Activated CD8-positive, alpha-beta T cell treated with anti-CD3 and anti-CD28 coated beads, Interleukin-2, amount 10 ng/mL, durations not matched to agents 7 days and 5 days (primary cell): ENCODE data around the gene TM9SF4. TPM values are rescaled to one million over a fixed set of nuclear protein-coding genes. Genes with fewer than 3 reads are reported as not detected.
"Not testable (repeated sequence)": the region's sequence is repeated elsewhere in the genome, so short reads cannot be mapped to it uniquely, and the experiment has no call there.

Source experiments
- ATAC-seq: fragments of 150-1000 bp; cut with Tn5 transposase; one replicate; pipeline ENCODE4 v1.10.0; 2021; ENCODE audit warnings: moderate library complexity
- CTCF ChIA-PET: fragments of 350-600 bp; sonication (Branson Sonifier 250); formaldehyde crosslinking; loops from one replicate; lab custom pipeline; 2021; ENCODE audit warnings: antibody characterized with exemption; lab: Charles Lee
- POLR2A ChIA-PET: fragments of 350-600 bp; sonication (Branson Sonifier 250); formaldehyde crosslinking; loops from one replicate; lab custom pipeline; 2021; ENCODE audit warnings: antibody characterized with exemption; lab: Charles Lee
- DNase-seq: peaks from one replicate; pipeline ENCODE4 v3.0.0-alpha.2; 2020
- H3K27ac Mint-ChIP-seq: one replicate; pipeline ENCODE4 v1.8.0; 2021; ENCODE audit warnings: mild to moderate bottlenecking, mixed read lengths
- H3K27me3 Mint-ChIP-seq: one replicate; pipeline ENCODE4 v1.8.0; 2021; ENCODE audit warnings: low read depth, mixed read lengths
- H3K36me3 Mint-ChIP-seq: one replicate; pipeline ENCODE4 v1.8.0; 2021; ENCODE audit warnings: low read depth, mixed read lengths
- H3K4me1 Mint-ChIP-seq: one replicate; pipeline ENCODE4 v1.8.0; 2021; ENCODE audit warnings: low read depth, mixed read lengths
- H3K4me3 Mint-ChIP-seq: one replicate; pipeline ENCODE4 v1.8.0; 2021; ENCODE audit warnings: mild to moderate bottlenecking, mixed read lengths
- H3K9me3 Mint-ChIP-seq: one replicate; pipeline ENCODE4 v1.8.0; 2022; ENCODE audit warnings: mixed read lengths; ENCODE audit not compliant: insufficient read depth
- total RNA-seq, 2 experiments: library from RNA; stranded (reverse); gene quantifications; one replicate each; pipeline ENCODE4 v1.2.3, GENCODE V29; 2021

The TM9SF4 gene
- total RNA-seq, 2 experiments from 2014 or later, result 29.8 to 30.4 TPM

- CTCF ChIA-PET, result no interaction called here
- Mint-ChIP-seq H3K36me3 (peaks cover 56% of the 10 kb centered on the region), H3K4me3 (no peak overlapping the region), H3K27me3 (no peaks in the 10 kb centered on the region), H3K4me1 (peaks cover 2% of the 10 kb centered on the region), H3K9me3 (no peaks in the 10 kb centered on the region), H3K27ac (no peak overlapping the region)
- DNase-seq, result no peak
- ATAC-seq, result no peak
- POLR2A ChIA-PET, result interaction anchor here (0.8 kb wide), 1 partner anchor 30 kb away, joined by 3 read pairs; no protein-coding TSS in a partner anchor
Observed at GRCh38 chr20:32163951-32164350, 54.4 kb downstream of the TM9SF4 start.

DNA sequence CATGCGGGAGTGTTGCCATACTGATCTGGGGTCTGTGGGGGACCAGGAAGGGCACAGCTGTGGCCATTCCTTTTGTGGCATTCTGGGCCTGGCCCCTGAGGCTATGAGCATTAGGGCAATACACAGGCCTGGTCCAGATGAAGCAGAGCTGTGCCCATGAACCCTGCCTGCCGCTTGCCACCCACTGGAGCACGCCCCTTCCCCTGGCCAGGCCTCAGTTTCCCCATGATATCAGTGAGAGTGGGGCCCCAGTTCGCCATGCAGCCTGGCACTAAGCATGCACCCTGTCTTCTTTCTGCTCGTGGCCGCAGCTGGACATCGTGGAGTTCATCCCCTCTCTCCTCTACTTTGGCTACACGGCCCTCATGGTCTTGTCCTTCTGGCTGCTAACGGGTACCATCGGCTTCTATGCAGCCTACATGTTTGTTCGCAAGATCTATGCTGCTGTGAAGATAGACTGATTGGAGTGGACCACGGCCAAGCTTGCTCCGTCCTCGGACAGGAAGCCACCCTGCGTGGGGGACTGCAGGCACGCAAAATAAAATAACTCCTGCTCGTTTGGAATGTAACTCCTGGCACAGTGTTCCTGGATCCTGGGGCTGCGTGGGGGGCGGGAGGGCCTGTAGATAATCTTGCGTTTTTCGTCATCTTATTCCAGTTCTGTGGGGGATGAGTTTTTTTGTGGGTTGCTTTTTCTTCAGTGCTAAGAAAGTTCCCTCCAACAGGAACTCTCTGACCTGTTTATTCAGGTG lies 55.6 kb downstream of the TM9SF4 start:
- DNase-seq (no peak), ATAC-seq (no peak)
- no peak overlapping the region for H3K27ac Mint-ChIP-seq

DNA sequence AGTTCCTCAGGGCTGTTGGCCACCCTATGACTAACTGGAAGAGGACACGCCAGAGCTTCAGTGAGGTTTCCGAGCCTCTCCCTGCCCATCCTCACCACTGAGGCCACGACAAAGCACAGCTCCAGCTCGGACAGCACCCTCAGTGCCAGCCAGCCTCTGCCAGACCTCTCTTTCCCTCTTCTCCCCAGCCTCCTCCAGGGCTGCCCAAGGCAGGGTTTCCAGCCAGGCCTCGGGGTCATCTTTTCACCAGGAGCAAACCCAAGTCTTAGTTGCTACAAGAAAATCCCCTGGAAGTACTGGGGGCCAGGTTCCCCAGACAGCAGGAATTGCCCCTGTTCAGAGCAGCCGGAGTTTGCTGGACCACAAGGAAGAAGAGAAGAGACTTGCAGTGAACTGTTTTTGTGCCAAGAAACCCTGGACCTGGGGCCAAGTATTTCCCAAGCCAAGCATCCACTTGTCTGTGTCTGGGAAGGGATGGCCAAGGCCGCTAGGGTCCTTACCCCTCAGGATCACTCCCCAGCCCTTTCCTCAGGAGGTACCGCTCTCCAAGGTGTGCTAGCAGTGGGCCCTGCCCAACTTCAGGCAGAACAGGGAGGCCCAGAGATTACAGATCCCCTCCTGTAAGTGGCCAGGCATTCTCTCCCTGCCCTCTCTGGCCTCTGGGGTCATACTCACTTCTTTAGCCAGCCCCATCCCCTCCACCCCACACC lies 56.5 kb downstream of the TM9SF4 start:
- peaks cover 40% of the 10 kb centered on the region for H3K36me3 Mint-ChIP-seq
- no peaks in the 10 kb centered on the region for H3K27me3 Mint-ChIP-seq
- H3K9me3 Mint-ChIP-seq, result no peaks in the 10 kb centered on the region
- no peak overlapping the region for H3K4me3 Mint-ChIP-seq
- POLR2A ChIA-PET, result no interaction called here
- DNase-seq (no peak), ATAC-seq (no peak)
- H3K4me1 Mint-ChIP-seq, result peaks cover 2% of the 10 kb centered on the region
- CTCF ChIA-PET, result no interaction called here
- H3K27ac Mint-ChIP-seq, result no peak overlapping the region

More for the DNA sequence above, 55.6 kb downstream of the TM9SF4 start:
- Mint-ChIP-seq H3K9me3 (no peaks in the 10 kb centered on the region), H3K4me1 (peaks cover 2% of the 10 kb centered on the region), H3K27me3 (no peaks in the 10 kb centered on the region), H3K36me3 (peaks cover 46% of the 10 kb centered on the region), H3K4me3 (no peak overlapping the region)
- ChIA-PET CTCF (no interaction called here), POLR2A (interaction anchor here (0.8 kb wide), 1 partner anchor 28 kb away, joined by 3 read pairs; no protein-coding TSS in a partner anchor)

DNA sequence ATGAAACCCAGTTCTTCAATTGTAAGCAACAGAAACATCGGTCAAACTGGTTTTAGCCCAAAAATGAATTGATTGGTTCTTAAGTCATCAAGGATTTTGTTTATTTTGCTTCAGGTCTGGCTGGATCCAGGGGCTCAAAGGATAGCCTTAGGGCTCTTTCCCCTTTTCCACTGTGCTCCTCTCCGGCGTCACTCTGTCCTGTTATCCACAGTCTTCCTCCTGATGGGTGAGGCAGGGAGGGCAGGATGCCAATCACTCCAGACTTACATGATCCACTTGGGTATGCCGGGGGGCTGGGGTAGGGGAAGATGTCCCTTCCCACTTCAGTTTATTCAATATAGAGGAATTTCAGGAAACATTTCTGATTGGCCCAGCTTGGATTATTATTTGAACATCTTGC lies 58.0 kb downstream of the TM9SF4 start:
- ChIA-PET POLR2A (no interaction called here), CTCF (no interaction called here)
- no peaks in the 10 kb centered on the region for H3K9me3 Mint-ChIP-seq
- no peak overlapping the region for H3K4me3 Mint-ChIP-seq
- DNase-seq, result no peak
- no peak for ATAC-seq
- no peak overlapping the region for H3K27ac Mint-ChIP-seq
- H3K27me3 Mint-ChIP-seq, result no peaks in the 10 kb centered on the region
- H3K36me3 Mint-ChIP-seq, result peaks cover 25% of the 10 kb centered on the region
- peaks cover 2% of the 10 kb centered on the region for H3K4me1 Mint-ChIP-seq

- ChIA-PET CTCF (no interaction called here), POLR2A (no interaction called here)
- Mint-ChIP-seq H3K4me3 (no peak overlapping the region), H3K36me3 (peaks cover 24% of the 10 kb centered on the region), H3K27ac (no peak overlapping the region), H3K27me3 (no peaks in the 10 kb centered on the region), H3K4me1 (peaks cover 2% of the 10 kb centered on the region), H3K9me3 (no peaks in the 10 kb centered on the region)
- ATAC-seq (no peak), DNase-seq (no peak)
Observed at GRCh38 chr20:32168184-32168910, 58.8 kb downstream of the TM9SF4 start.

DNA sequence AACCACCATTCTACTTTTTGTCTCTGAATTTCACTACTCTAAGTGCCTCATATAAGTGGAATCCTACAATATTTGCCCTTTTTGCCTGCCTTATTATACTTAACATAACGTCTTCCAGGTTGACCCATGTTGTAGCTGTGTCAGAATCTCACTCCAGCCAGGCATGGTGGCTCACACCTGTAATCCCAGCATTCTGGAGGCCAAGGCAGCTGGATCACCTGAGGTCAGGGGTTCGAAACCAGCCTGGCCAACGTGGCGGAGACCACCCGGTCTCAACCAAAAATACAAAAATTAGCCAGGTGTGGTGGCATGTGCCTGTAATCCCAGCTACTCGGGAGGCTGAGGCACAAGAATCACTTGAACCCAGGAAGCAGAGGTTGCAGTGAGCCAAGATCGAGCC lies 68.2 kb downstream of the TM9SF4 start:
- H3K27ac Mint-ChIP-seq, H3K9me3 Mint-ChIP-seq, CTCF ChIA-PET, H3K4me3 Mint-ChIP-seq, ATAC-seq, H3K4me1 Mint-ChIP-seq, H3K36me3 Mint-ChIP-seq, DNase-seq, H3K27me3 Mint-ChIP-seq, POLR2A ChIA-PET: not testable (repeated sequence)

DNA sequence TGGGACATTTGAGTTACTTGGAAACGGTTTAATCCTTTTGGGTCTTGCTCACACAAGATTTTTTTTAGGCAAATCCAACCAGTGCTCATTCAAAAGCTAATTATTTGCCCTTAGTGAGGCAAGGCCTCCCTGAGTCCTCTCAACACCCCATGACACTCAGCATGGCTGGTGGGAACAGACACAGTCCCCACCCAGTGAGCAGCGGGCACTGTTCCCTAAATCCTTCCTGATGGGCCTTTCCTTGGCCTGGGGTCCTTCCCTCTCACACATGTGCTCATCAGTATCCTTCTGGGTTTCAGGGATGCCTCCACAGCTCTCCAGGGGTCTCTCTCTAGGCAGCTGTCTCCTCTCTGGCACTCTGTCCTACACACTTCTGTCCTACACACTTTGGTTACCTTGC lies 70.0 kb downstream of the TM9SF4 start:
- H3K4me1 Mint-ChIP-seq, result no peaks in the 10 kb centered on the region
- no peaks in the 10 kb centered on the region for H3K9me3 Mint-ChIP-seq
- DNase-seq, result no peak
- POLR2A ChIA-PET, result no interaction called here
- no peak for ATAC-seq
- H3K36me3 Mint-ChIP-seq, result peaks cover 3% of the 10 kb centered on the region
- no peaks in the 10 kb centered on the region for H3K27me3 Mint-ChIP-seq
- H3K4me3 Mint-ChIP-seq, result no peak overlapping the region
- H3K27ac Mint-ChIP-seq, result no peak overlapping the region
- CTCF ChIA-PET, result interaction anchor here (0.7 kb wide), 1 partner anchor 13 kb away, joined by 3 read pairs; no protein-coding TSS in a partner anchor

DNA sequence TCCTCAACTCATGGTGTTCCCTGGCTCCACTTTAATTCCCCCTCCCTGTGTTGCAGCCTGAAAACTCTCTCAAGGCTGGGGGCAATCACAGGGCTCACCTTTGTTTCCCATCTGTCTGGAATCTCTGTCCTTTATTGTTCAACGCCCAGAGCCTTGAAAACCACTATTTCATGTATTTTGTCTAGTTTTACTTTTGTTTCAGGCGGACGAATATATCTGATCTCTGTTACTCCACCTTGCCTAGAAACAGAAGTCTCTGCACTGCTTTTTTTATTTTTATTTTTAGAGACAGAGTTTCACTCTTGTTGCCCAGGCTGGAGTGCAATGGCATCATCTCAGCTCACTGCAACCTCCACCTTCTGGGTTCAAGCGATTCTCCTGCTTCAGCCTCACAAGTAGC lies 70.4 kb downstream of the TM9SF4 start:
- ChIA-PET POLR2A (no interaction called here), CTCF (interaction anchor here (0.7 kb wide), 1 partner anchor 13 kb away, joined by 3 read pairs; no protein-coding TSS in a partner anchor)
- Mint-ChIP-seq H3K9me3 (no peaks in the 10 kb centered on the region), H3K36me3 (peaks cover 3% of the 10 kb centered on the region), H3K27me3 (no peaks in the 10 kb centered on the region), H3K4me1 (no peaks in the 10 kb centered on the region), H3K4me3 (no peak overlapping the region), H3K27ac (no peak overlapping the region)
- ATAC-seq (no peak), DNase-seq (no peak)

- POLR2A ChIA-PET, result no interaction called here
- CTCF ChIA-PET, result no interaction called here
- Mint-ChIP-seq H3K27ac (no peak overlapping the region), H3K27me3 (no peaks in the 10 kb centered on the region), H3K9me3 (no peaks in the 10 kb centered on the region), H3K4me1 (no peaks in the 10 kb centered on the region), H3K36me3 (peaks cover 3% of the 10 kb centered on the region), H3K4me3 (no peak overlapping the region)
- ATAC-seq, result no peak
- no peak for DNase-seq
Observed at GRCh38 chr20:32181606-32182005, 72.1 kb downstream of the TM9SF4 start.

GRCh38 chr20:32183947-32184635 lies 74.6 kb downstream of the TM9SF4 start:
- Mint-ChIP-seq H3K36me3 (no peaks in the 10 kb centered on the region), H3K27me3 (no peaks in the 10 kb centered on the region), H3K27ac (no peak overlapping the region), H3K4me1 (peaks cover 3% of the 10 kb centered on the region), H3K9me3 (no peaks in the 10 kb centered on the region), H3K4me3 (no peak overlapping the region)
- ChIA-PET CTCF (no interaction called here), POLR2A (no interaction called here)
- ATAC-seq, result no peak
- DNase-seq, result no peak

DNA sequence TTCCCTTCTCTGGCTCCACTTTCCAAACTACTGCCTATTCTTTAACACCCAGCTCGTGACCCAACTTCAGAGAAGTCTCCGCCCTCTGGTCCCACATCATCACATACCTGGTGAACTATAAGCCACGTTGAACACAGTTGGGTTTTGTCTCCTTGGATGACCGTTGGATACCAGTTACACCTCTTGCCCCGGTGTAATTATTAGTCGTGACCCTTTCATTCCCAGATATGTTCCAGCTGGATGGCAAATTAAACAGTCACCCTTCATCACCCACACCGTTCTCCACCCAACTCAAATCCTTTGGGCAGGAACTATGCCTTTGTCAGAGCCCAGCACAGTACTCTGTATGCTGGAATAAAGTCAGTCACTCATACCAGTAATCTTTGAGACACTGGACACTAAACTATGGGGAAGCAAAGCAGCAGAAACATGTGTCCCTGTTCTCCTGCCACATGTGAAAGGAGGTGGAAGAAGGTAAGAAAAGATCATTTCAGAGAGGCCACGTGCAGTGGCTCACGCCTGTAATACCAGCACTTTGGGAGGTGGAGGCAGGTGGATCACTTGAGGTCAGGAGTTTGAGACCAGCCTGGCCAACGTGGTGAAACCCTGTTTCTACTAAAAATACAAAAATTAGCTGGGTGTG lies 75.6 kb downstream of the TM9SF4 start:
- Mint-ChIP-seq H3K4me3 (no peak overlapping the region), H3K27ac (no peak overlapping the region), H3K27me3 (no peaks in the 10 kb centered on the region), H3K4me1 (peaks cover 7% of the 10 kb centered on the region), H3K9me3 (no peaks in the 10 kb centered on the region), H3K36me3 (no peaks in the 10 kb centered on the region)
- POLR2A ChIA-PET, result no interaction called here
- CTCF ChIA-PET, result no interaction called here
- no peak for DNase-seq
- no peak for ATAC-seq
